OCI-LY3 (cell line): ENCODE data around the gene CTNNBIP1.

Source experiments
- H2AFZ ChIP-seq: fragments of 200-600, 300-600 bp; shearing (Covaris generic); 2 replicates; pipeline ENCODE4 v1.6.0; 2014; ENCODE audit warnings: antibody characterized with exemption, low read depth, low read length
- H3K27ac ChIP-seq: fragments of 200-600, 300-600 bp; sonication (generic); 2 replicates; pipeline ENCODE4 v1.5.1; 2014; ENCODE audit warnings: mild to moderate bottlenecking, low read length, moderate library complexity, mixed read lengths
- H3K27me3 ChIP-seq: fragments of 200-600, 300-600 bp; sonication (generic); 2 replicates; pipeline ENCODE4 v1.6.1; 2014; ENCODE audit warnings: low read depth, low read length, mixed read lengths
- H3K36me3 ChIP-seq: fragments of 200-600, 300-600 bp; sonication (generic); replicated peaks from 2 replicates; pipeline ENCODE3; 2014; ENCODE audit warnings: low read depth, low read length, mixed read lengths
- H3K4me1 ChIP-seq: fragments of 300-600, 200-600 bp; sonication (generic); 2 replicates; pipeline ENCODE4 v1.6.1; 2014; ENCODE audit warnings: low read length, mixed read lengths
- H3K4me2 ChIP-seq: fragments of 200-600, 300-600 bp; sonication (generic); 2 replicates; pipeline ENCODE4 v1.6.1; 2014; ENCODE audit warnings: low read length, mixed read lengths
- H3K4me3 ChIP-seq: fragments of 300-600, 200-600 bp; sonication (generic); 2 replicates; pipeline ENCODE4 v1.5.1; 2014; ENCODE audit warnings: antibody characterized with exemption, mild to moderate bottlenecking, low read length, moderate library complexity
- H3K79me2 ChIP-seq: fragments of 300-600, 200-600 bp; shearing (Covaris generic); 2 replicates; pipeline ENCODE4 v1.6.1; 2014; ENCODE audit warnings: mild to moderate bottlenecking, low read length, mixed read lengths
- H3K9ac ChIP-seq: fragments of 300-600, 200-600 bp; shearing (Covaris generic); 2 replicates; pipeline ENCODE4 v1.6.0; 2014; ENCODE audit warnings: mild to moderate bottlenecking, low read length, moderate library complexity
- H3K9me3 ChIP-seq: fragments of 200-600, 300-600 bp; shearing (Covaris generic); 2 replicates; pipeline ENCODE4 v1.6.1; 2014; ENCODE audit warnings: low read length, mixed read lengths; ENCODE audit not compliant: insufficient read depth
- H4K20me1 ChIP-seq: fragments of 200-600, 300-600 bp; sonication (generic); 2 replicates; pipeline ENCODE4 v1.6.1; 2016; ENCODE audit warnings: low read length, mixed read lengths; ENCODE audit not compliant: insufficient read depth
- CTCF ChIP-seq: fragments of 200-600, 300-600 bp; sonication (generic); IDR thresholded peaks from 2 replicates; pipeline ENCODE4 v1.5.1; 2014; ENCODE audit warnings: antibody characterized with exemption, low read length, low read depth
- EZH2phosphoT487 ChIP-seq: fragments of 200-600 bp; shearing (Covaris generic); IDR thresholded peaks from 2 replicates; pipeline ENCODE4 v1.6.1; 2018; ENCODE audit warnings: antibody characterized with exemption, mixed run types, low read depth

Gene CTNNBIP1

GRCh38 chr1:9907441-9907840 lies 2.6 kb downstream of the CTNNBIP1 start:
- Histone ChIP-seq H3K9me3 (no peaks in the 10 kb centered on the region), H3K27ac (no peak overlapping the region), H3K4me2 (no peak overlapping the region), H3K27me3 (no peaks in the 10 kb centered on the region), H4K20me1 (no peaks in the 10 kb centered on the region), H3K4me1 (peaks cover 29% of the 10 kb centered on the region), H3K36me3 (no peaks in the 10 kb centered on the region), H2AFZ (no peak overlapping the region), H3K4me3 (no peak overlapping the region), H3K79me2 (no peaks in the 10 kb centered on the region), H3K9ac (no peak overlapping the region)
- TF ChIP-seq EZH2phosphoT487 (no peak), CTCF (no peak)

GRCh38 chr1:9906466-9906865 lies 3.6 kb downstream of the CTNNBIP1 start:
- H3K4me3 ChIP-seq: no peak overlapping the region
- no peak overlapping the region for H3K4me2 ChIP-seq
- no peak overlapping the region for H3K9ac ChIP-seq
- H3K9me3 ChIP-seq: no peaks in the 10 kb centered on the region
- H3K4me1 ChIP-seq: peaks cover 29% of the 10 kb centered on the region
- TF ChIP-seq EZH2phosphoT487 (no peak), CTCF (no peak)
- no peaks in the 10 kb centered on the region for H3K36me3 ChIP-seq
- H3K79me2 ChIP-seq: no peaks in the 10 kb centered on the region
- H2AFZ ChIP-seq: no peak overlapping the region
- H3K27me3 ChIP-seq: no peaks in the 10 kb centered on the region
- H3K27ac ChIP-seq: no peak overlapping the region
- H4K20me1 ChIP-seq: no peaks in the 10 kb centered on the region

- Histone ChIP-seq H3K4me2 (no peak overlapping the region), H3K9ac (no peak overlapping the region), H3K36me3 (no peaks in the 10 kb centered on the region), H4K20me1 (no peaks in the 10 kb centered on the region), H2AFZ (no peak overlapping the region), H3K4me3 (no peak overlapping the region), H3K9me3 (no peaks in the 10 kb centered on the region), H3K27ac (no peak overlapping the region), H3K79me2 (no peaks in the 10 kb centered on the region), H3K4me1 (peaks cover 41% of the 10 kb centered on the region), H3K27me3 (no peaks in the 10 kb centered on the region)
- TF ChIP-seq EZH2phosphoT487 (no peak), CTCF (no peak)
Measured at GRCh38 chr1:9905010-9905409, 5.1 kb downstream of the CTNNBIP1 start.

GRCh38 chr1:9904596-9904995 lies 5.5 kb downstream of the CTNNBIP1 start:
- Histone ChIP-seq H4K20me1 (no peaks in the 10 kb centered on the region), H3K36me3 (no peaks in the 10 kb centered on the region), H2AFZ (no peak overlapping the region), H3K9ac (no peak overlapping the region), H3K9me3 (no peaks in the 10 kb centered on the region), H3K27ac (no peak overlapping the region), H3K79me2 (no peaks in the 10 kb centered on the region), H3K4me3 (no peak overlapping the region), H3K4me2 (peak overlapping the region; percentile 67), H3K4me1 (peaks cover 43% of the 10 kb centered on the region), H3K27me3 (no peaks in the 10 kb centered on the region)
- TF ChIP-seq CTCF (no peak), EZH2phosphoT487 (no peak)
